CD8-positive, alpha-beta memory T cell (primary cell): ENCODE measurements around the gene CCP110. TPM values are rescaled to one million over a fixed set of nuclear protein-coding genes. Genes with fewer than 3 reads are reported as not detected.

Experiments
- CTCF ChIA-PET: fragments of 350-600 bp; sonication (Branson Sonifier 250); formaldehyde crosslinking; loops from one replicate; lab custom pipeline; 2021; ENCODE audit warnings: antibody characterized with exemption; lab: Charles Lee
- POLR2A ChIA-PET: fragments of 350-600 bp; sonication (Branson Sonifier 250); formaldehyde crosslinking; loops from one replicate; lab custom pipeline; 2021; ENCODE audit warnings: antibody characterized with exemption; lab: Charles Lee
- DNase-seq, 5 donors: peaks; one replicate each; pipeline versions ENCODE4 v3.0.0 to v3.0.0-alpha.2; 2020 to 2022; ENCODE audit warnings: mixed read lengths in 1 of 5
- H3K27ac ChIP-seq: one replicate; pipeline ENCODE4 v1.7.0; 2013; ENCODE audit warnings: low read depth, mild to moderate bottlenecking, low read length, moderate library complexity
- H3K27me3 ChIP-seq: 2 replicates; pipeline ENCODE4 v1.7.0; 2013; ENCODE audit warnings: low read length, mild to moderate bottlenecking; ENCODE audit not compliant: insufficient read depth, poor library complexity, severe bottlenecking
- H3K36me3 ChIP-seq: 2 replicates; pipeline ENCODE4 v1.7.0; 2013; ENCODE audit warnings: mild to moderate bottlenecking, low read length, moderate library complexity; ENCODE audit not compliant: insufficient read depth
- H3K4me1 ChIP-seq: 2 replicates; pipeline ENCODE4 v1.7.0; 2013; ENCODE audit warnings: mild to moderate bottlenecking, low read length, moderate library complexity; ENCODE audit not compliant: insufficient read depth
- H3K4me3 ChIP-seq: 2 replicates; pipeline ENCODE4 v1.7.0; 2013; ENCODE audit warnings: mild to moderate bottlenecking, low read length
- H3K9me3 ChIP-seq: 2 replicates; pipeline ENCODE4 v1.7.0; 2013; ENCODE audit warnings: mild to moderate bottlenecking, low read length
- H3K27ac Mint-ChIP-seq, 8 donors: one replicate each; pipeline ENCODE4 v1.8.0; 2020 to 2021; ENCODE audit warnings: mixed read lengths in 8 of 8, mild to moderate bottlenecking in 6 of 8, inconsistent platforms in 3 of 8, moderate library complexity in 3 of 8
- H3K27me3 Mint-ChIP-seq, 2 donors: one replicate each; pipeline ENCODE4 v1.8.0; 2020 to 2021; ENCODE audit warnings: mixed read lengths in 2 of 2, mild to moderate bottlenecking in 1 of 2, moderate library complexity in 1 of 2
- H3K36me3 Mint-ChIP-seq, 3 donors: one replicate each; pipeline ENCODE4 v1.8.0; 2020 to 2021; ENCODE audit warnings: mixed read lengths in 3 of 3, inconsistent platforms in 1 of 3, mild to moderate bottlenecking in 1 of 3
- H3K4me1 Mint-ChIP-seq, 3 donors: one replicate each; pipeline ENCODE4 v1.8.0; 2020 to 2021; ENCODE audit warnings: mixed read lengths in 3 of 3, inconsistent platforms in 1 of 3, mild to moderate bottlenecking in 1 of 3
- H3K4me3 Mint-ChIP-seq, 7 donors: one replicate each; pipeline ENCODE4 v1.8.0; 2020 to 2021; ENCODE audit warnings: mixed read lengths in 7 of 7, mild to moderate bottlenecking in 6 of 7, moderate library complexity in 4 of 7, inconsistent platforms in 2 of 7
- H3K9me3 Mint-ChIP-seq, 5 donors: one replicate each; pipeline ENCODE4 v1.8.0; 2020 to 2022; ENCODE audit warnings: mixed read lengths in 5 of 5, mild to moderate bottlenecking in 3 of 5, moderate library complexity in 2 of 5, inconsistent platforms in 1 of 5
- polyA plus RNA-seq: library from polyadenylated mRNA; unstranded; fragments of 300-500 nt; fragmentation: Illumina TruSeq; gene quantifications from one replicate; pipeline ENCODE4 v1.2.3, GENCODE V29; 2021
- total RNA-seq, 2 experiments: library from RNA; stranded (reverse); gene quantifications; one replicate each; pipeline ENCODE4 v1.2.3, GENCODE V29; 2021

The CCP110 gene
- total and polyA plus RNA-seq, 3 experiments from 2014 or later, result 8.2 to 37.4 (median 30.1) TPM

DNA sequence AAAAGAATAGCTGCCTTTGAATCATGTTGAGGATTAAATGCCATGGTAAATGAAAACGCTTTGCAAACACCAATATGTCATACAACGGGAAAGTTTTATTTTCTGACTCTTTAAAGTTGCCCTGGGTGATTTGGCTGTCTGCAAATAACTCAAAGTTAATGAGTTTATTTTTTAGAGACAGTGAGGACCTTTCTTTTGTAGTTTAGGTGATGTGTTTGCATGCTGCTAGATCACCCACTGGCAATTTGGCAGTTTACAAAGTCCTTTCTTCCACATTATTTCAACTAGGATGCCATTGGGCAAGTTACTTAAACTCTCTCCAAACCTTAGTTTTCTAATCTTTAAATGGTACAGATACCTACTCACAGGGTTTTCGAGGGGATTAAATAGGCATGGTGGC, 39.6 kb upstream of the CCP110 start:
- Histone ChIP-seq H3K9me3 (no peaks in the 10 kb centered on the region), H3K4me3 (no peak overlapping the region), H3K27me3 (no peaks in the 10 kb centered on the region), H3K36me3 (no peaks in the 10 kb centered on the region), H3K4me1 (no peaks in the 10 kb centered on the region), H3K27ac (no peak overlapping the region)
- Mint-ChIP-seq H3K9me3 (peaks cover 0 to 1% (median 0%) of the 10 kb centered on the region in 5 donors), H3K36me3 (no peaks in the 10 kb centered on the region), H3K4me1 (no peaks in the 10 kb centered on the region), H3K4me3 (no peak overlapping the region), H3K27ac (no peak overlapping the region), H3K27me3 (peaks cover 0 to 5% of the 10 kb centered on the region in 2 donors)
- POLR2A ChIA-PET, result no interaction called here
- CTCF ChIA-PET, result no interaction called here
- no peak for DNase-seq

DNA sequence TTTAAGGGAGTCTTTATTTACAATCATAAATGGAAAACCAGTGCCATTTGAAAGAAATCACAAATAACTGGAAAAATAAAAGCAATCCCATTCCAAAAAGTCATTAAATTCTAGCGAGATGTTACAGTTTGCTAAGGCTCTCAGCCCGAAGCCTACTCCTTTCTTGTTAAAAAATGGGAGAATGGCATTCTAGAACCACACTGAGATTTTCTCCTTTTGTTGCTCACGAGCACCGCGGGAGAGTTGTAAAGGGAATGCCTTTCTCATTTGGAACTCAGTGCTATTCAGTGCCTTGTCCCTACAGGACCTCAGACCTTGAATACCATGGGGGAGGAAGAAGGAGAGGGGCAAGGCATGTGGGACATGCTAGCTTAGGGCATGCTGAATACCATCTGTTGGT, 38.1 kb upstream of the CCP110 start:
- no peak for DNase-seq
- H3K4me1 Mint-ChIP-seq, result no peaks in the 10 kb centered on the region
- ChIA-PET CTCF (no interaction called here), POLR2A (no interaction called here)
- H3K27me3 Mint-ChIP-seq, result no peaks in the 10 kb centered on the region
- Histone ChIP-seq H3K4me3 (no peak overlapping the region), H3K27ac (no peak overlapping the region), H3K27me3 (no peaks in the 10 kb centered on the region), H3K9me3 (no peaks in the 10 kb centered on the region), H3K4me1 (no peaks in the 10 kb centered on the region), H3K36me3 (no peaks in the 10 kb centered on the region)
- H3K9me3 Mint-ChIP-seq, result peaks cover 0 to 1% (median 0%) of the 10 kb centered on the region in 5 donors
- H3K36me3 Mint-ChIP-seq, result no peaks in the 10 kb centered on the region
- H3K27ac Mint-ChIP-seq, result no peak overlapping the region
- no peak overlapping the region for H3K4me3 Mint-ChIP-seq

DNA sequence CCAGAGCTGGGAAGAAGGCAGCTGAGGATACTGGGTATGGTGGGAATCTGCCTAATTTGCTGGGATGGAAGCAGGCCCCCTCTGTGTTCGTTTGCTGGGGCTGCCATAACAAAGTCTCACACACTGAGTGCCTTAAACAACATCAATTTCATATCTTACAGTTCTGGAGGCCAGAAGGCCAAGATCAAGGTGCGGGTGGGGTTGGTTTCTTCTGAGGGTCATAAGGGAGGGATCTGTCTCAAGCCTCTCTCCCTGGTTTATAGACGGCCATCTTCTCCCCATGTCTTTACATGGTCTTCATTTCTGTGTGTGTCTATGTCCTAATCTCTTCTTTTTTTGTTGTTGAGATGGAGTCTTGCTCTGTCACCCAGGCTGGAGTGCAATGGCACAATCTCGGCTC, 37.7 kb upstream of the CCP110 start:
- no peaks in the 10 kb centered on the region for H3K36me3 ChIP-seq
- no peaks in the 10 kb centered on the region for H3K27me3 ChIP-seq
- H3K9me3 ChIP-seq, result no peaks in the 10 kb centered on the region
- DNase-seq, result no peak
- H3K27ac ChIP-seq, result no peak overlapping the region
- POLR2A ChIA-PET, result no interaction called here
- no peaks in the 10 kb centered on the region for H3K36me3 Mint-ChIP-seq
- no peaks in the 10 kb centered on the region for H3K27me3 Mint-ChIP-seq
- no peaks in the 10 kb centered on the region for H3K4me1 Mint-ChIP-seq
- peak overlapping the region in 1 of 8 donors; percentile 66 for H3K27ac Mint-ChIP-seq
- CTCF ChIA-PET, result no interaction called here
- no peak overlapping the region for H3K4me3 Mint-ChIP-seq
- H3K4me1 ChIP-seq, result no peaks in the 10 kb centered on the region
- H3K4me3 ChIP-seq, result no peak overlapping the region
- H3K9me3 Mint-ChIP-seq, result peaks cover 0 to under 1% (median 0%) of the 10 kb centered on the region in 5 donors

DNA sequence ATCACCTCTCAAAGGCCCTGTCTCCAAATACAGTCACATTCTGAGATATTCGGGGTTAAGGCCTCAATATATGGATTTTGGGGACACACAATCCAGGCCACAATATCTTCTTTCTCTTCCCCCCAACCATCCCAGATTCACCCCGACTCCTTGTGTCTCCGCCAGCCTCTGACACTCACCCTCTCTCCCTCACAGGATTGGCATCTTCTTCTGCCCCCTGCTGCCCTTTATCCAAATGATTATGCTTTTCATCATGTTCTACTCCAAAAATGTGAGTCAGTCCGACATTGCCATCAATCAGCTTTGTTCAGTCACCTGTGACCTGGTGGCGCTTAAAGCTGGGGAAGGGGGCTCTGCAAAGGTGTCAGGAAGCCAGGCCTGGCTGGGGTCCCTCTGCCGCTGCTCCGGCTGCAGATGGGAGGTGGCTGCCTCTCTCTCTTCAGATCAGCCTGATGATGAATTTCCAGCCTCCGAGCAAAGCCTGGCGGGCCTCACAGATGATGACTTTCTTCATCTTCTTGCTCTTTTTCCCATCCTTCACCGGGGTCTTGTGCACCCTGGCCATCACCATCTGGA, 36.9 kb upstream of the CCP110 start:
- no peaks in the 10 kb centered on the region for H3K27me3 Mint-ChIP-seq
- no peaks in the 10 kb centered on the region for H3K36me3 ChIP-seq
- H3K9me3 ChIP-seq, result no peaks in the 10 kb centered on the region
- no peaks in the 10 kb centered on the region for H3K36me3 Mint-ChIP-seq
- no peak for DNase-seq
- H3K27ac ChIP-seq, result no peak overlapping the region
- no peaks in the 10 kb centered on the region for H3K4me1 Mint-ChIP-seq
- POLR2A ChIA-PET, result no interaction called here
- H3K9me3 Mint-ChIP-seq, result no peaks in the 10 kb centered on the region
- no peak overlapping the region for H3K4me3 ChIP-seq
- CTCF ChIA-PET, result no interaction called here
- peak overlapping the region in 1 of 8 donors; percentile 4 for H3K27ac Mint-ChIP-seq
- H3K27me3 ChIP-seq, result no peaks in the 10 kb centered on the region
- no peak overlapping the region for H3K4me3 Mint-ChIP-seq
- no peaks in the 10 kb centered on the region for H3K4me1 ChIP-seq

DNA sequence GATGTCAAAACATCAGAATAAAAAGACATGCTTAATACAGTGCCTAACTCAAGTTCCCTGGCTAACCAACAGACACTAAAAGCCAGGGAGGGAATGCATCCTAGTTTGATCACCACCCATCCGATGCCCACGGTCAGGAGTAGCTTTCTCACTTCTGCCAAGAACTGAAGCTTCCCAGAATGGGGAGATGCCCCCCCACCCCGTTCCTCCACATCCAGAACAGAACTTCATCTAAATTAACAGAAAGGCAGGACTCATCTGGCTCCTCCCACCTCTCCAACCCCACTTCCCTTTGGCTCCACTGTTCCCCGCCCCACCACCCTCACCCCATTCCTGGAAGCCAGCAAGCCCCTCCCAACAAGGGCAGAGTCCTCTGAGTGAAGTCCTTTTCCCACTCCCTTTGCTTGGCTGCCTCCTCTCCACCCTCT, 35.5 kb upstream of the CCP110 start:
- DNase-seq, result no peak
- H3K27ac Mint-ChIP-seq, result no peak overlapping the region
- Histone ChIP-seq H3K4me3 (no peak overlapping the region), H3K27ac (peak overlapping the region; percentile 38), H3K9me3 (no peaks in the 10 kb centered on the region), H3K4me1 (no peaks in the 10 kb centered on the region), H3K27me3 (no peaks in the 10 kb centered on the region), H3K36me3 (no peaks in the 10 kb centered on the region)
- no peaks in the 10 kb centered on the region for H3K4me1 Mint-ChIP-seq
- H3K27me3 Mint-ChIP-seq, result no peaks in the 10 kb centered on the region
- no peaks in the 10 kb centered on the region for H3K36me3 Mint-ChIP-seq
- POLR2A ChIA-PET, result no interaction called here
- CTCF ChIA-PET, result no interaction called here
- H3K9me3 Mint-ChIP-seq, result no peaks in the 10 kb centered on the region
- H3K4me3 Mint-ChIP-seq, result no peak overlapping the region

DNA sequence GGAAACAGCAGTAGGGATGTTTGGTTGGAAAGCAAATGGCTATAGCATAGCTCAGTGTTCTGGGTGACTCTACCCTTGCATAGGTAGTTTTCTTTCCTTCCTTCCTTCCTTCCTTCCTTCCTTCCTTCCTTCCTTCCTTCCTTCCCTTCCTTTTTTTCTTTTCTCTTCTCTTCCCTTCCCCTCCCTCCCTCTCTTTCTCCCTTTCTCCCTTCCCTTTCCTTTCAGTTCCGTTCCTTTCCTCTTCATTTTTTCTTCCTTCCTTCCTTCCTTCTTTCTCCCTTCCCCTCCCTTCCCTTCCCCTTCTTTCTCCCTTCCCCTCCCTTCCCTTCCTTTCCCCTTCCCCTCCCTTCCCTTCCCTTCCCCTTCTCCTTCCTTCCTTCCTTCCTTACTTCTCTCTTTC, 33.1 kb upstream of the CCP110 start:
- H3K27ac Mint-ChIP-seq, result no peak overlapping the region
- Histone ChIP-seq H3K4me3 (no peak overlapping the region), H3K4me1 (no peaks in the 10 kb centered on the region), H3K36me3 (no peaks in the 10 kb centered on the region), H3K27ac (no peak overlapping the region), H3K27me3 (no peaks in the 10 kb centered on the region), H3K9me3 (no peaks in the 10 kb centered on the region)
- no peaks in the 10 kb centered on the region for H3K36me3 Mint-ChIP-seq
- H3K27me3 Mint-ChIP-seq, result no peaks in the 10 kb centered on the region
- H3K4me1 Mint-ChIP-seq, result peaks cover 6 to 10% (median 9%) of the 10 kb centered on the region in 3 donors
- no peak for DNase-seq
- ChIA-PET CTCF (interaction anchor here (1.2 kb wide), 1 partner anchor 9 kb away, joined by 3 read pairs; no protein-coding TSS in a partner anchor), POLR2A (no interaction called here)
- H3K9me3 Mint-ChIP-seq, result no peaks in the 10 kb centered on the region
- H3K4me3 Mint-ChIP-seq, result no peak overlapping the region

DNA sequence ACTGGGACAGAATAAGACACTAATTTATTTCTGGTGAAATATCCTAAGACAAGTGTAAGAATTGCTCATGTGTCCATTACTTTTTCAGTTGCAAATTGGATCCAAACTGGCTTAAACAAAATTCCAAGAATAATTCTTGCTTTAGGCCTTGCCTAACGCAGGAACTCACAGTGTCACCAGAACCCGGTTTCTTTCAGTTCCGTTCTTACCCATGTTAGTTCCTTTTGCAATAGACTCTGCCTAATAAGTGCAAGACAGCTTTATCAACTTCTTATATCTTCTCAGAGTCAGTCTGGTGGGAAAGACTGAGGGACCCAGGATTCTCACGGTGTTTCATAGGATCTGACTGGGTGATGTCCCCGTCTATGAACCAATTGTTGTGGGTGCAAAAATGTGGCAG, 26.6 kb upstream of the CCP110 start:
- Histone ChIP-seq H3K4me3 (no peak overlapping the region), H3K27ac (no peak overlapping the region), H3K36me3 (peaks cover 7% of the 10 kb centered on the region), H3K4me1 (no peaks in the 10 kb centered on the region), H3K9me3 (no peaks in the 10 kb centered on the region), H3K27me3 (no peaks in the 10 kb centered on the region)
- CTCF ChIA-PET, result no interaction called here
- Mint-ChIP-seq H3K27ac (peak overlapping the region in 2 of 8 donors; percentile 16 to 29), H3K9me3 (no peaks in the 10 kb centered on the region), H3K36me3 (peaks cover 0 to 39% (median 16%) of the 10 kb centered on the region in 3 donors), H3K4me3 (no peak overlapping the region), H3K4me1 (peaks cover 6 to 10% (median 9%) of the 10 kb centered on the region in 3 donors), H3K27me3 (no peaks in the 10 kb centered on the region)
- no peak for DNase-seq
- POLR2A ChIA-PET, result no interaction called here

DNA sequence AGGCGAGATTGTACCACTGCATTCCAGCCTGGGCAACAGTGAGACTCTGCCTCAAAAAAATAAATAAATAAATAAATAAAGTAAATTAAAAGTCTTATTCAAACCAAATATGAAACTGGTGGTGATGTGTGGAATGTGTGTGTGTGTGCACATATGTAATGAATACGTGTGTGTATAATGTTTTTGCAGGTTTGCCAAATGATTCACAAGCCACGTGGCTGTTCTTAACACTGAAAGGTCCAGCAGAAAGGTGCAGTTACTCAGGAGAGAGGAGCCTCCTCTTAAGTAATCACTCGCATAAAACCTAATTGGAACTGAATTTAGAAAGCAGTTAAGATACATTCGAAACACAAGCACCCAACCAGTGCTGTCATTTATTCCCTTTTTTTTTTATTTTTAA, 24.7 kb upstream of the CCP110 start:
- H3K9me3 Mint-ChIP-seq, result no peaks in the 10 kb centered on the region

More for the DNA sequence above, 24.7 kb upstream of the CCP110 start:
- POLR2A ChIA-PET, result no interaction called here
- CTCF ChIA-PET, result no interaction called here
- H3K4me3 ChIP-seq, result no peak overlapping the region
- Mint-ChIP-seq H3K36me3 (peaks cover 0 to 57% (median 24%) of the 10 kb centered on the region in 3 donors), H3K27ac (no peak overlapping the region), H3K27me3 (no peaks in the 10 kb centered on the region), H3K4me3 (no peak overlapping the region), H3K4me1 (peaks cover 2 to 4% (median 3%) of the 10 kb centered on the region in 3 donors)
- H3K36me3 ChIP-seq, result peaks cover 14% of the 10 kb centered on the region
- H3K27me3 ChIP-seq, result no peaks in the 10 kb centered on the region
- no peaks in the 10 kb centered on the region for H3K4me1 ChIP-seq
- no peak overlapping the region for H3K27ac ChIP-seq
- no peak for DNase-seq
- no peaks in the 10 kb centered on the region for H3K9me3 ChIP-seq
